HepG2 (cell line): ENCODE data around the gene ATP13A5. TPM values are rescaled to one million over a fixed set of nuclear protein-coding genes. Genes with fewer than 3 reads are reported as not detected.

Experiments used
- ATAC-seq: fragments of 200-7000 bp; cut with Tn5 transposase; 3 replicates; pipeline ENCODE4 v1.9.1; 2020; ENCODE audit warnings: mild to moderate bottlenecking, moderate library complexity
- BruUV-seq: library from RNA; stranded (reverse); fragments of 400-500 nt; replicated peaks from 2 replicates; lab custom pipeline; 2021; lab: Mats Ljungman, UMichigan
- CTCF ChIA-PET: fragments of 300-600 bp; formaldehyde crosslinking; extraction: SDS; loops from one replicate; lab custom pipeline; 2021; ENCODE audit warnings: low total read pairs, inconsistent platforms, low intra/inter-chr PET ratio; lab: Yijun Ruan, JAX
- POLR2A ChIA-PET: fragments of 350-600 bp; sonication (Branson Sonifier 250); formaldehyde crosslinking; loops from one replicate; lab custom pipeline; 2020; ENCODE audit warnings: antibody characterized with exemption, inconsistent platforms; lab: Yijun Ruan, JAX
- DNase-seq: peaks from one replicate; pipeline ENCODE4 v3.0.0-alpha.2; 2015; ENCODE audit warnings: low spot score
- FAIRE-seq: peaks from 3 replicates; lab custom pipeline; 2011; peaks lifted over from hg19 to GRCh38; lab: Jason Lieb, UNC
- H2AFZ ChIP-seq: one replicate; pipeline ENCODE4 v1.6.1; 2011; ENCODE audit warnings: low read length, inconsistent platforms
- H3K27ac ChIP-seq: fragments of 300-600 bp; 3 replicates; pipeline ENCODE4 v1.8.0; 2011; ENCODE audit warnings: mixed run types, mild to moderate bottlenecking, mixed read lengths, low read length, inconsistent platforms; ENCODE audit not compliant: insufficient read depth; ENCODE audit errors: extremely low read length
- H3K27me3 ChIP-seq, 2 experiments: fragments of 200-600 bp in 1 of 2; 2 replicates in 1 of 2; 3 replicates in 1 of 2; pipeline versions ENCODE4 v1.6.0 to v1.8.0; 2011; ENCODE audit warnings: low read length in 2 of 2, mild to moderate bottlenecking in 2 of 2, moderate library complexity in 2 of 2, inconsistent platforms in 1 of 2; ENCODE audit not compliant: insufficient read depth in 2 of 2, control insufficient read depth in 1 of 2
- H3K36me3 ChIP-seq, 2 experiments: fragments of 200-600 bp in 1 of 2; replicated peaks in 1 of 2; 2 replicates in 1 of 2; 3 replicates in 1 of 2; pipeline versions ENCODE4 v1.5.1 to v1.8.0; 2011; ENCODE audit warnings: low read length in 2 of 2, inconsistent platforms in 1 of 2; ENCODE audit not compliant: insufficient read depth in 2 of 2, control insufficient read depth in 1 of 2
- H3K4me1 ChIP-seq: 2 replicates; pipeline ENCODE4 v1.5.1; 2012; ENCODE audit warnings: low read length, inconsistent platforms; ENCODE audit not compliant: insufficient read depth
- H3K4me2 ChIP-seq: 2 replicates; pipeline ENCODE4 v1.6.0; 2011; ENCODE audit warnings: low read depth, low read length, inconsistent platforms
- H3K4me3 ChIP-seq, 3 experiments: fragments of 200-600 bp in 1 of 3; sonication (generic), shearing (Covaris generic) in 1 of 3; replicated peaks in 1 of 3; 2 replicates each; pipeline ENCODE4 v1.5.1; 2011 to 2016; ENCODE audit warnings: low read length in 3 of 3, inconsistent platforms in 2 of 3, low read depth in 2 of 3, mild to moderate bottlenecking in 2 of 3, control low read depth in 1 of 3, mixed read lengths in 1 of 3; ENCODE audit not compliant: insufficient read depth in 1 of 3
- H3K79me2 ChIP-seq: one replicate; pipeline ENCODE4 v1.6.1; 2011; ENCODE audit warnings: low read length, inconsistent platforms; ENCODE audit not compliant: insufficient read depth
- H3K9ac ChIP-seq: 2 replicates; pipeline ENCODE4 v1.6.0; 2011; ENCODE audit warnings: mild to moderate bottlenecking, low read depth, low read length, inconsistent platforms; ENCODE audit not compliant: insufficient read depth
- H3K9me3 ChIP-seq: 2 replicates; pipeline ENCODE4 v1.5.1; 2012; ENCODE audit warnings: mild to moderate bottlenecking, low read length
- H4K20me1 ChIP-seq: 2 replicates; pipeline ENCODE4 v1.6.0; 2011; ENCODE audit warnings: inconsistent platforms, mild to moderate bottlenecking, low read length, moderate library complexity; ENCODE audit not compliant: insufficient read depth
- ERF ChIP-seq: IDR thresholded peaks from 2 replicates; pipeline ENCODE4 v1.6.1; 2018; ENCODE audit warnings: missing biosample characterization, missing genetic modification reagents
- GLI4 ChIP-seq: sonication (generic); formaldehyde crosslinking; IDR thresholded peaks from 2 replicates; pipeline ENCODE4 v1.5.1; 2020; ENCODE audit warnings: missing genetic modification reagents, mild to moderate bottlenecking, moderate library complexity, borderline replicate concordance
- HIVEP1 ChIP-seq: sonication (generic); formaldehyde crosslinking; IDR thresholded peaks from 2 replicates; pipeline ENCODE4 v1.4.0; 2020; ENCODE audit warnings: mild to moderate bottlenecking, missing genetic modification reagents
- HMGXB4 ChIP-seq, 2 experiments: sonication (generic) in 1 of 2; formaldehyde crosslinking in 1 of 2; IDR thresholded peaks; 2 replicates each; pipeline versions ENCODE4 v1.4.0 to v1.6.1; 2018 to 2020; ENCODE audit warnings: missing genetic modification reagents in 2 of 2, borderline replicate concordance in 1 of 2, low read depth in 1 of 2, mild to moderate bottlenecking in 1 of 2, missing biosample characterization in 1 of 2
- MTA3 ChIP-seq: sonication (generic); formaldehyde crosslinking; IDR thresholded peaks from 2 replicates; pipeline ENCODE4 v1.4.0; 2020; ENCODE audit warnings: missing genetic modification reagents
- NCOA5 ChIP-seq: sonication (generic); formaldehyde crosslinking; IDR thresholded peaks from 2 replicates; pipeline ENCODE4 v1.4.0; 2020; ENCODE audit warnings: missing genetic modification reagents
- SPEN ChIP-seq: sonication (generic); formaldehyde crosslinking; IDR thresholded peaks from 2 replicates; pipeline ENCODE4 v1.5.1; 2020; ENCODE audit warnings: low read depth, mild to moderate bottlenecking, missing genetic modification reagents
- ZBED4 ChIP-seq: sonication (generic); formaldehyde crosslinking; IDR thresholded peaks from 2 replicates; pipeline ENCODE4 v1.4.0; 2020; ENCODE audit warnings: missing genetic modification reagents, borderline replicate concordance
- ZMYM2 ChIP-seq: sonication (generic); formaldehyde crosslinking; IDR thresholded peaks from 2 replicates; pipeline ENCODE4 v1.8.0; 2022; ENCODE audit warnings: mild to moderate bottlenecking, missing genetic modification reagents
- ZNF367 ChIP-seq: sonication (generic); formaldehyde crosslinking; IDR thresholded peaks from 2 replicates; pipeline ENCODE4 v1.4.0; 2020; ENCODE audit warnings: missing genetic modification reagents, borderline replicate concordance
- ZNF383 ChIP-seq: sonication (generic); formaldehyde crosslinking; IDR thresholded peaks from 2 replicates; pipeline ENCODE4 v1.4.0; 2020; ENCODE audit warnings: missing genetic modification reagents, mild to moderate bottlenecking, borderline replicate concordance
- ZNF768 ChIP-seq: sonication (generic); formaldehyde crosslinking; IDR thresholded peaks from 2 replicates; pipeline ENCODE4 v1.4.0; 2020; ENCODE audit warnings: missing genetic modification reagents
- WGBS: methylation state at CpG from one replicate; pipeline ENCODE4 v1.1.6; 2017; ENCODE audit warnings: low lambda C conversion rate; 5-methylcytosine and 5-hydroxymethylcytosine counted together
- in situ Hi-C: cut with HindIII; loops from 2 replicates; pipeline ENCODE4 v1.10.0; 2017; ENCODE audit warnings: low pct_unique_long_range_greater_than_20kb; ENCODE audit not compliant: extremely low pct_ligation_motif_present
- intact Hi-C: fragments of 100-400 bp; cut with micrococcal nuclease; formaldehyde crosslinking; loops from one replicate; pipeline ENCODE4 v1.10.0; 2022; ENCODE audit not compliant: unreplicated experiment
- polyA plus RNA-seq, 8 experiments: library from polyadenylated mRNA; depleted of rRNA in 3 of 8; stranded (reverse) in 7 of 8; unstranded in 1 of 8; fragments of >200 nt; fragmentation: Illumina TruSeq in 4 of 8; extraction: Trizol in 4 of 8; gene quantifications; 2 replicates each; pipeline versions ENCODE4 v1.2.1 to v1.2.3, GENCODE V29; 2011 to 2016; ENCODE audit warnings: low read depth in 4 of 8, missing spikeins in 1 of 8, mixed read lengths in 1 of 8; ENCODE audit not compliant: insufficient read depth in 1 of 8
- total RNA-seq, 5 experiments: library from RNA; depleted of rRNA; stranded (reverse); fragments of >200 nt; fragmentation: Illumina TruSeq; extraction: Trizol; gene quantifications; 2 replicates each; pipeline ENCODE4 v1.2.3, GENCODE V29; 2016; ENCODE audit warnings: low read depth in 1 of 5

Gene ATP13A5
- total and polyA plus RNA-seq, 2 of the 13 experiments (the other 11 are each of a cell fraction or from before 2014, with no cell fraction given) = not detected

- no peak for TF ChIP-seq ZBED4 (CRISPR knock-in tag)
Observed at GRCh38 chr3:193270451-193270850, 108.1 kb downstream of the ATP13A5 start (continued).

- no peak overlapping the region for H3K4me2 ChIP-seq
- no peaks in the 10 kb centered on the region for H3K79me2 ChIP-seq
- intact Hi-C loops (no loop called here), in situ Hi-C loops (no loop called here)
- DNase-seq (no peak), FAIRE-seq (no peak), ATAC-seq (no peak)
- TF ChIP-seq SPEN (CRISPR knock-in tag) (no peak), NCOA5 (CRISPR knock-in tag) (no peak), ZNF768 (no peak), ZNF367 (CRISPR knock-in tag) (no peak), ERF (no peak), MTA3 (CRISPR knock-in tag) (no peak), ZMYM2 (CRISPR knock-in tag) (no peak), GLI4 (CRISPR knock-in tag) (no peak), HMGXB4 (CRISPR knock-in tag; IDR thresholded peaks at IDR 0.05; ENCODE audit: borderline replicate concordance in 1 of 2, low read depth in 1 of 2) (no peak), HIVEP1 (CRISPR knock-in tag) (no peak), ZNF383 (CRISPR knock-in tag) (no peak)
- ChIA-PET CTCF (no interaction called here), POLR2A (no interaction called here)
- no peaks in the 10 kb centered on the region for H3K9me3 ChIP-seq
- no peak overlapping the region for H3K4me3 ChIP-seq
- H2AFZ ChIP-seq = no peak overlapping the region
- H3K4me1 ChIP-seq = no peaks in the 10 kb centered on the region
- no peaks in the 10 kb centered on the region for H4K20me1 ChIP-seq
- BruUV-seq = no TSS peak
- H3K36me3 ChIP-seq = no peaks in the 10 kb centered on the region
- H3K27me3 ChIP-seq = no peaks in the 10 kb centered on the region
- 3% methylated on average over 3 of the region's 3 CpGs for WGBS
- no peak overlapping the region for H3K9ac ChIP-seq
- no peak overlapping the region for H3K27ac ChIP-seq
Observed at GRCh38 chr3:193269343-193270028, 109.1 kb downstream of the ATP13A5 start.
